DOHH2 (cell line): ENCODE results near the gene LAMB2.

Source experiments
- H3F3A ChIP-seq: fragments of 200-600 bp; sonication (generic), shearing (Covaris generic); 2 replicates; pipeline ENCODE4 v1.6.0; 2016; ENCODE audit warnings: antibody characterized with exemption, mild to moderate bottlenecking; ENCODE audit not compliant: control insufficient read depth, insufficient read depth
- H3K27ac ChIP-seq: fragments of 200-600 bp; sonication (generic); 2 replicates; pipeline ENCODE4 v1.5.1; 2014; ENCODE audit warnings: low read depth, mild to moderate bottlenecking, low read length, moderate library complexity
- H3K27me3 ChIP-seq: fragments of 200-600 bp; sonication (generic); 2 replicates; pipeline ENCODE4 v1.6.1; 2014; ENCODE audit warnings: mild to moderate bottlenecking, low read length, mixed read lengths; ENCODE audit not compliant: control insufficient read depth
- H3K36me3 ChIP-seq: fragments of 200-600 bp; sonication (generic); 2 replicates; pipeline ENCODE4 v1.6.1; 2014; ENCODE audit warnings: mild to moderate bottlenecking, low read length, moderate library complexity, mixed read lengths; ENCODE audit not compliant: control insufficient read depth
- H3K4me1 ChIP-seq: fragments of 200-600 bp; sonication (generic); 2 replicates; pipeline ENCODE4 v1.6.1; 2014; ENCODE audit warnings: mild to moderate bottlenecking, low read length, mixed read lengths; ENCODE audit not compliant: control insufficient read depth
- H3K4me2 ChIP-seq: fragments of 200-600 bp; sonication (generic); 2 replicates; pipeline ENCODE4 v1.6.0; 2014; ENCODE audit warnings: mild to moderate bottlenecking, low read length, moderate library complexity
- H3K4me3 ChIP-seq: fragments of 200-600 bp; sonication (generic); 2 replicates; pipeline ENCODE4 v1.5.1; 2014; ENCODE audit warnings: mild to moderate bottlenecking, low read length, mixed read lengths
- H3K79me2 ChIP-seq: fragments of 200-600 bp; sonication (generic); 2 replicates; pipeline ENCODE4 v1.6.1; 2014; ENCODE audit warnings: mild to moderate bottlenecking, low read length, mixed read lengths; ENCODE audit not compliant: control insufficient read depth
- H3K9me2 ChIP-seq: fragments of 200-600 bp; sonication (generic); replicated peaks from 2 replicates; pipeline ENCODE4 v1.6.1; 2014; ENCODE audit warnings: mild to moderate bottlenecking, low read length, mixed read lengths; ENCODE audit not compliant: control insufficient read depth
- H3K9me3 ChIP-seq: fragments of 200-600 bp; sonication (generic); 2 replicates; pipeline ENCODE4 v1.6.1; 2014; ENCODE audit warnings: antibody characterized with exemption, low read length, mixed read lengths; ENCODE audit not compliant: control insufficient read depth, insufficient read depth
- H4K20me1 ChIP-seq: fragments of 200-600 bp; sonication (generic); 2 replicates; pipeline ENCODE4 v1.6.0; 2014; ENCODE audit warnings: low read depth, mild to moderate bottlenecking, antibody characterized with exemption, low read length, moderate library complexity; ENCODE audit not compliant: control insufficient read depth, insufficient read depth
- CTCF ChIP-seq: fragments of 200-600 bp; sonication (generic); IDR thresholded peaks from one replicate; pipeline ENCODE4 v1.5.1; 2014; ENCODE audit warnings: antibody characterized with exemption, mild to moderate bottlenecking, low read depth, low read length; ENCODE audit not compliant: poor library complexity, severe bottlenecking
- EZH2phosphoT487 ChIP-seq: fragments of 200-600 bp; sonication (generic); IDR thresholded peaks from 2 replicates; pipeline ENCODE4 v1.6.1; 2017; ENCODE audit warnings: borderline replicate concordance, mild to moderate bottlenecking, antibody characterized with exemption, low read length, moderate library complexity, mixed read lengths

LAMB2 gene

GRCh38 chr3:49157289-49157688 lies 24.4 kb upstream of the LAMB2 start:
- H3K4me3 ChIP-seq: no peak overlapping the region
- H3K9me3 ChIP-seq: no peaks in the 10 kb centered on the region
- no peaks in the 10 kb centered on the region for H4K20me1 ChIP-seq
- no peaks in the 10 kb centered on the region for H3F3A ChIP-seq
- TF ChIP-seq CTCF (no peak), EZH2phosphoT487 (no peak)
- 0 out of 2 replicates have a peak, but pooled peaks cover 7% of the 10 kb centered on the region for H3K36me3 ChIP-seq
- no peak overlapping the region for H3K4me2 ChIP-seq
- no peaks in the 10 kb centered on the region for H3K4me1 ChIP-seq
- H3K27me3 ChIP-seq: no peaks in the 10 kb centered on the region
- H3K9me2 ChIP-seq: no peaks in the 10 kb centered on the region
- H3K27ac ChIP-seq: no peak overlapping the region
- peaks cover 5% of the 10 kb centered on the region; the same call in 1 of the 2 replicates for H3K79me2 ChIP-seq

- H3K9me3 ChIP-seq: no peaks in the 10 kb centered on the region
- H3K36me3 ChIP-seq: no peaks in the 10 kb centered on the region
- no peaks in the 10 kb centered on the region for H3K27me3 ChIP-seq
- no peak for TF ChIP-seq EZH2phosphoT487
- no peaks in the 10 kb centered on the region for H4K20me1 ChIP-seq
- H3K4me2 ChIP-seq: no peak overlapping the region
- no peaks in the 10 kb centered on the region for H3F3A ChIP-seq
- no peaks in the 10 kb centered on the region for H3K79me2 ChIP-seq
- H3K27ac ChIP-seq: no peak overlapping the region
- H3K4me3 ChIP-seq: no peak overlapping the region
- H3K9me2 ChIP-seq: no peaks in the 10 kb centered on the region
- H3K4me1 ChIP-seq: no peaks in the 10 kb centered on the region
These were observed 20.6 kb upstream of the LAMB2 start for GRCh38 chr3:49153349-49153912.

GRCh38 chr3:49151610-49152009 lies 18.8 kb upstream of the LAMB2 start:
- H3K4me3 ChIP-seq: no peak overlapping the region
- no peaks in the 10 kb centered on the region for H3K9me2 ChIP-seq
- no peak overlapping the region for H3K27ac ChIP-seq
- no peaks in the 10 kb centered on the region for H3K79me2 ChIP-seq
- no peak overlapping the region for H3K4me2 ChIP-seq
- no peaks in the 10 kb centered on the region for H3F3A ChIP-seq
- H3K36me3 ChIP-seq: no peaks in the 10 kb centered on the region
- TF ChIP-seq CTCF (no peak), EZH2phosphoT487 (no peak)
- no peaks in the 10 kb centered on the region for H3K9me3 ChIP-seq
- no peaks in the 10 kb centered on the region for H4K20me1 ChIP-seq
- H3K27me3 ChIP-seq: no peaks in the 10 kb centered on the region
- H3K4me1 ChIP-seq: no peaks in the 10 kb centered on the region

GRCh38 chr3:49148159-49148558 lies 15.3 kb upstream of the LAMB2 start:
- Histone ChIP-seq H3K4me3 (no peak overlapping the region), H4K20me1 (no peaks in the 10 kb centered on the region), H3F3A (no peaks in the 10 kb centered on the region), H3K9me2 (no peaks in the 10 kb centered on the region), H3K4me1 (no peaks in the 10 kb centered on the region), H3K27ac (no peak overlapping the region), H3K79me2 (no peaks in the 10 kb centered on the region), H3K27me3 (no peaks in the 10 kb centered on the region), H3K36me3 (no peaks in the 10 kb centered on the region), H3K9me3 (no peaks in the 10 kb centered on the region; the same call in 1 of the 2 replicates), H3K4me2 (no peak overlapping the region)
- no peak for TF ChIP-seq EZH2phosphoT487
- TF ChIP-seq CTCF: no peak
